Cardiac muscle cell (in vitro differentiated cells and primary cell): ENCODE results near the gene APOA5. TPM values are rescaled to one million over a fixed set of nuclear protein-coding genes. Genes with fewer than 3 reads are reported as not detected.
A peak's percentile ranks its signal among the peaks of the same experiment; 100 is the strongest.
"Not testable (repeated sequence)": the region's sequence is repeated elsewhere in the genome, so short reads cannot be mapped to it uniquely, and the experiment has no call there.

Experiments used
- DNase-seq, 2 donors: peaks; one replicate each; pipeline versions ENCODE4 v3.0.0 to v3.0.0-alpha.2; 2010 to 2017; ENCODE audit warnings: low read depth in 1 of 2, low spot score in 1 of 2
- H3K27ac ChIP-seq: fragments of 200-600 bp; sonication (generic); 2 replicates; pipeline ENCODE4 v1.5.1; 2016
- H3K27me3 ChIP-seq: fragments of 200-600 bp; sonication (generic); 2 replicates; pipeline ENCODE4 v1.6.0; 2016; ENCODE audit warnings: control low read depth
- H3K36me3 ChIP-seq: fragments of 200-600 bp; sonication (generic); 2 replicates; pipeline ENCODE4 v1.5.1; 2016; ENCODE audit warnings: control low read depth
- H3K4me1 ChIP-seq: fragments of 200-600 bp; sonication (generic); 2 replicates; pipeline ENCODE4 v1.8.1; 2017; ENCODE audit warnings: low read depth, mild to moderate bottlenecking, mixed run types
- H3K4me3 ChIP-seq: fragments of 200-600 bp; sonication (generic); 2 replicates; pipeline ENCODE4 v1.5.1; 2016; ENCODE audit warnings: mild to moderate bottlenecking
- H3K9me3 ChIP-seq: fragments of 200-600 bp; sonication (generic); 2 replicates; pipeline ENCODE4 v1.5.1; 2017; ENCODE audit warnings: low read depth, mild to moderate bottlenecking, control low read depth
- CTCF ChIP-seq: IDR thresholded peaks from 2 replicates; pipeline ENCODE4 v1.5.1; 2012; ENCODE audit warnings: low read depth, mild to moderate bottlenecking, low read length
- polyA plus RNA-seq: library from polyadenylated mRNA; unstranded; fragments of >200 nt; fragmentation: Nextera tagmentation; extraction: Ambion mirVana; gene quantifications from 2 replicates; pipeline ENCODE4 v1.2.1, GENCODE V29; 2016
- total RNA-seq: library from RNA; depleted of rRNA; stranded (reverse); fragments of >200 nt; gene quantifications from 2 replicates; pipeline ENCODE4 v1.2.3, GENCODE V29; 2016

The APOA5 gene
- total and polyA plus RNA-seq, 2 experiments from 2014 or later, result not detected

GRCh38 chr11:116811194-116811593, 19.5 kb upstream of the APOA5 start:
- DNase-seq, result no peak
- H3K9me3 ChIP-seq, result no peaks in the 10 kb centered on the region
- no peaks in the 10 kb centered on the region for H3K4me1 ChIP-seq
- no peak overlapping the region for H3K27ac ChIP-seq
- H3K36me3 ChIP-seq, result no peaks in the 10 kb centered on the region
- H3K27me3 ChIP-seq, result no peaks in the 10 kb centered on the region
- H3K4me3 ChIP-seq, result no peak overlapping the region
- TF ChIP-seq CTCF, result no peak

GRCh38 chr11:116808262-116809175, 16.8 kb upstream of the APOA5 start:
- Histone ChIP-seq H3K4me3 (no peak overlapping the region), H3K27me3 (no peaks in the 10 kb centered on the region), H3K9me3 (no peaks in the 10 kb centered on the region), H3K4me1 (no peaks in the 10 kb centered on the region), H3K27ac (no peak overlapping the region), H3K36me3 (no peaks in the 10 kb centered on the region)
- DNase-seq, result peak in 1 of 2 donors; percentile 84
- TF ChIP-seq CTCF, result no peak

- no peaks in the 10 kb centered on the region for H3K36me3 ChIP-seq
Measured at GRCh38 chr11:116807601-116808261, 16.1 kb upstream of the APOA5 start.

GRCh38 chr11:116804001-116804400, 12.3 kb upstream of the APOA5 start:
- DNase-seq, result no peak
- no peaks in the 10 kb centered on the region for H3K9me3 ChIP-seq
- H3K36me3 ChIP-seq, result no peaks in the 10 kb centered on the region
- H3K4me1 ChIP-seq, result no peaks in the 10 kb centered on the region
- H3K4me3 ChIP-seq, result no peak overlapping the region
- no peak for TF ChIP-seq CTCF
- no peak overlapping the region for H3K27ac ChIP-seq
- H3K27me3 ChIP-seq, result no peaks in the 10 kb centered on the region

More at GRCh38 chr11:116807601-116808261, 16.1 kb upstream of the APOA5 start:
- no peak for DNase-seq
- H3K4me1 ChIP-seq, result no peaks in the 10 kb centered on the region
- H3K27me3 ChIP-seq, result no peaks in the 10 kb centered on the region
- H3K9me3 ChIP-seq, result no peaks in the 10 kb centered on the region
- H3K4me3 ChIP-seq, result no peak overlapping the region
- no peak overlapping the region for H3K27ac ChIP-seq
- TF ChIP-seq CTCF, result no peak

- not testable (repeated sequence) for DNase-seq, H3K27me3 ChIP-seq, H3K9me3 ChIP-seq, H3K27ac ChIP-seq, H3K4me3 ChIP-seq, H3K36me3 ChIP-seq, H3K4me1 ChIP-seq
Measured at GRCh38 chr11:116801662-116802061, 10.0 kb upstream of the APOA5 start.

GRCh38 chr11:116800610-116801009, 8.9 kb upstream of the APOA5 start:
- Histone ChIP-seq H3K27me3 (no peaks in the 10 kb centered on the region), H3K9me3 (no peaks in the 10 kb centered on the region), H3K4me1 (no peaks in the 10 kb centered on the region), H3K4me3 (no peak overlapping the region), H3K27ac (no peak overlapping the region), H3K36me3 (no peaks in the 10 kb centered on the region)
- DNase-seq, result no peak
- no peak for TF ChIP-seq CTCF
